Limb (tissue), 2 donors: ENCODE data around the gene THOP1.
"Not testable (repeated sequence)": the region's sequence is repeated elsewhere in the genome, so short reads cannot be mapped to it uniquely, and the experiment has no call there.

Experiments used
- DNase-seq, 2 donors: peaks; one replicate each; pipeline ENCODE4 v3.0.0-alpha.2; 2016; ENCODE audit errors: extremely low spot score in 2 of 2

THOP1 gene

GRCh38 chr19:2817237-2817829 lies 32.0 kb downstream of the THOP1 start:
- not testable (repeated sequence) for DNase-seq

GRCh38 chr19:2819540-2820111 lies 34.3 kb downstream of the THOP1 start, which contains the start of gene ZNF554:
ZNF554 (plus strand) TSS chr19:2819868; CDS start chr19:2820072, 204 bp downstream.
- peak; percentile 96 to 99 for DNase-seq

GRCh38 chr19:2820112-2820702 lies 34.9 kb downstream of the THOP1 start:
- DNase-seq, result no peak

GRCh38 chr19:2822846-2823245 lies 37.5 kb downstream of the THOP1 start:
- DNase-seq, result no peak

GRCh38 chr19:2823646-2824045 lies 38.3 kb downstream of the THOP1 start:
- DNase-seq, result no peak

- DNase-seq, result no peak
Measured at GRCh38 chr19:2824129-2824528, 38.8 kb downstream of the THOP1 start.

GRCh38 chr19:2827022-2827421 lies 41.7 kb downstream of the THOP1 start:
- DNase-seq, result no peak

GRCh38 chr19:2827840-2828489 lies 42.7 kb downstream of the THOP1 start:
- DNase-seq, result no peak

GRCh38 chr19:2834294-2834871 lies 49.1 kb downstream of the THOP1 start:
- no peak for DNase-seq

GRCh38 chr19:2837430-2837829 lies 52.1 kb downstream of the THOP1 start:
- no peak for DNase-seq

GRCh38 chr19:2840794-2841791 lies 55.8 kb downstream of the THOP1 start, which contains the start of gene ZNF555:
ZNF555 (plus strand) TSS chr19:2841475; CDS start chr19:2841573, 98 bp downstream.
- DNase-seq, result peak; percentile 98 to 99

GRCh38 chr19:2841855-2842574 lies 56.7 kb downstream of the THOP1 start:
- DNase-seq, result no peak

- DNase-seq, result no peak
Measured at GRCh38 chr19:2845107-2845506, 59.8 kb downstream of the THOP1 start.

GRCh38 chr19:2846180-2846894 lies 61.0 kb downstream of the THOP1 start:
- peak in 1 of 2 donors; percentile 32 for DNase-seq

GRCh38 chr19:2847507-2847906 lies 62.2 kb downstream of the THOP1 start:
- no peak for DNase-seq

GRCh38 chr19:2848616-2849015 lies 63.3 kb downstream of the THOP1 start:
- DNase-seq, result peak; percentile 39 to 62

GRCh38 chr19:2850256-2850925 lies 65.1 kb downstream of the THOP1 start:
- no peak for DNase-seq

- DNase-seq, result no peak
Measured at GRCh38 chr19:2852598-2852997, 67.3 kb downstream of the THOP1 start.
